ENCODE measurements around the gene LRRC46.

DNA sequence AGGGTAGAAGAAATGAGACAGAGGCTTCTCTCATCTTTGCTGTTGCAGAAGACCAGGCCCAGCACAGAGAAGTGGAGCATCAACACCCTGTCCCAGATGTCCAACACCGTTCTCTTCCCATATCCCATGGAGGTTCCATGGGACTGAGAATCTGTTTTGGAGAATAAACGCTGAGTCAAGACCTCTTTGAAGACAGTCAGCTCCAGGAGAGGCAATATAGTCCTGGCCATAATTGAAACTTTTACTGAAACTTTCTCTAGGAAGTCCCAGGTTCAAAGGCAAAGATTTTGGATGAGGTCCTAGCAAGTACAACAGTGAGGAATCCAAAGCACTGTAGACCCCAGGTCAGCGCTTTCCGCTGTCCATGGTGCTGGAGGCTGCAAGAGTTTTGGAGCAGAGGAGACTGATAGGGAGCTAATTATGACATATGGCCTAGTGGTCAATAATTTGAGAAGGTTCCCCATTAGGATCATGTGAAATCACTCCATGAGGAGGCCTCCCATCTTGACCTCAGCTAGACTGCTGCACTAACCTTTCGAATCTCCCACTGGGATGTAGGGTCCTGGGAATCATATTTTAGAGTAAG, 45.8 kb upstream of the LRRC46 start:
- TF ChIP-seq, protein P1, sequence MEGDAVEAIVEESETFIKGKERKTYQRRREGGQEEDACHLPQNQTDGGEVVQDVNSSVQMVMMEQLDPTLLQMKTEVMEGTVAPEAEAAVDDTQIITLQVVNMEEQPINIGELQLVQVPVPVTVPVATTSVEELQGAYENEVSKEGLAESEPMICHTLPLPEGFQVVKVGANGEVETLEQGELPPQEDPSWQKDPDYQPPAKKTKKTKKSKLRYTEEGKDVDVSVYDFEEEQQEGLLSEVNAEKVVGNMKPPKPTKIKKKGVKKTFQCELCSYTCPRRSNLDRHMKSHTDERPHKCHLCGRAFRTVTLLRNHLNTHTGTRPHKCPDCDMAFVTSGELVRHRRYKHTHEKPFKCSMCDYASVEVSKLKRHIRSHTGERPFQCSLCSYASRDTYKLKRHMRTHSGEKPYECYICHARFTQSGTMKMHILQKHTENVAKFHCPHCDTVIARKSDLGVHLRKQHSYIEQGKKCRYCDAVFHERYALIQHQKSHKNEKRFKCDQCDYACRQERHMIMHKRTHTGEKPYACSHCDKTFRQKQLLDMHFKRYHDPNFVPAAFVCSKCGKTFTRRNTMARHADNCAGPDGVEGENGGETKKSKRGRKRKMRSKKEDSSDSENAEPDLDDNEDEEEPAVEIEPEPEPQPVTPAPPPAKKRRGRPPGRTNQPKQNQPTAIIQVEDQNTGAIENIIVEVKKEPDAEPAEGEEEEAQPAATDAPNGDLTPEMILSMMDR (conservative IDR thresholded peaks at IDR 0.05 in 1 of 2, IDR thresholded peaks at IDR 0.05 in 1 of 2; ENCODE audit: extremely low read depth in 1 of 2, insufficient read depth in 1 of 2, low read depth in 1 of 2, low read length in 2 of 2): no peak
- TF ChIP-seq EZH2 (IDR thresholded peaks at IDR 0.05; ENCODE audit: borderline replicate concordance, low read length): no peak

Measured in mammary epithelial cell (primary cell).